Measurements from ENCODE around the gene ARID3C. TPM values are rescaled to one million over a fixed set of nuclear protein-coding genes. Genes with fewer than 3 reads are reported as not detected.

Gene ARID3C
- total and polyA plus RNA-seq, 2 experiments from 2014 or later = 0.49 TPM; not detected in 1

Small RNA genes lying within 50 kb of the gene (small RNA-seq; reads per million reads assigned to genes)
- gene CCL27 (ENCODE audit: low replicate concordance) = not detected

Other genes starting within 250 kb of the ARID3C start
- 6.1 and 7.2 TPM in 2 replicates for gene FAM219A, start 170.5 kb downstream of the ARID3C start, total RNA-seq (2014; rRNA removed; shearing (Covaris generic))
- 3.3 and 3.8 TPM in 2 replicates for gene FAM219A, start 170.5 kb downstream of the ARID3C start, polyA plus RNA-seq (2016; fragmentation: Nextera tagmentation; extraction: Ambion mirVana)
- 0.19 and 1.0 TPM in 2 replicates for gene DNAI1, start 170.3 kb downstream of the ARID3C start, total RNA-seq (2014; rRNA removed; shearing (Covaris generic))
- 0.82 and 1.1 TPM in 2 replicates for gene DNAI1, start 170.3 kb downstream of the ARID3C start, polyA plus RNA-seq (2016; fragmentation: Nextera tagmentation; extraction: Ambion mirVana)
- gene ENHO, start 106.1 kb downstream of the ARID3C start, total RNA-seq (2014; rRNA removed; shearing (Covaris generic)) = 9.2 and 13.8 TPM in 2 replicates
- gene ENHO, start 106.1 kb downstream of the ARID3C start, polyA plus RNA-seq (2016; fragmentation: Nextera tagmentation; extraction: Ambion mirVana) = 17.5 and 19.7 TPM in 2 replicates
- gene CNTFR, start 39.3 kb downstream of the ARID3C start, total RNA-seq (2014; rRNA removed; shearing (Covaris generic)) = 1.1 and 1.9 TPM in 2 replicates
- 0.59 and 0.73 TPM in 2 replicates for gene CNTFR, start 39.3 kb downstream of the ARID3C start, polyA plus RNA-seq (2016; fragmentation: Nextera tagmentation; extraction: Ambion mirVana)
- 19.9 and 25.1 TPM in 2 replicates for gene RPP25L, start 17.0 kb downstream of the ARID3C start, total RNA-seq (2014; rRNA removed; shearing (Covaris generic))
- 16.4 and 18.5 TPM in 2 replicates for gene RPP25L, start 17.0 kb downstream of the ARID3C start, polyA plus RNA-seq (2016; fragmentation: Nextera tagmentation; extraction: Ambion mirVana)
- 12.9 and 20.6 TPM in 2 replicates for gene DCTN3, start 8.6 kb downstream of the ARID3C start, total RNA-seq (2014; rRNA removed; shearing (Covaris generic))
- 17.9 and 23.2 TPM in 2 replicates for gene DCTN3, start 8.6 kb downstream of the ARID3C start, polyA plus RNA-seq (2016; fragmentation: Nextera tagmentation; extraction: Ambion mirVana)
- gene SIGMAR1, start 8.7 kb upstream of the ARID3C start, total RNA-seq (2014; rRNA removed; shearing (Covaris generic)) = 104 and 167 TPM in 2 replicates
- 76.4 and 82.3 TPM in 2 replicates for gene SIGMAR1, start 8.7 kb upstream of the ARID3C start, polyA plus RNA-seq (2016; fragmentation: Nextera tagmentation; extraction: Ambion mirVana)
- gene GALT, start 17.6 kb upstream of the ARID3C start, total RNA-seq (2014; rRNA removed; shearing (Covaris generic)) = 14.5 and 31.5 TPM in 2 replicates
- gene GALT, start 17.6 kb upstream of the ARID3C start, polyA plus RNA-seq (2016; fragmentation: Nextera tagmentation; extraction: Ambion mirVana) = 31.6 and 35.1 TPM in 2 replicates
- gene IL11RA, start 23.1 kb upstream of the ARID3C start, total RNA-seq (2014; rRNA removed; shearing (Covaris generic)) = 4.9 and 5.8 TPM in 2 replicates
- gene IL11RA, start 23.1 kb upstream of the ARID3C start, polyA plus RNA-seq (2016; fragmentation: Nextera tagmentation; extraction: Ambion mirVana) = 3.1 and 4.0 TPM in 2 replicates
- not detected in 2 replicates for gene CCL27, start 33.6 kb upstream of the ARID3C start, total RNA-seq (2014; rRNA removed; shearing (Covaris generic))
- gene CCL27, start 33.6 kb upstream of the ARID3C start, polyA plus RNA-seq (2016; fragmentation: Nextera tagmentation; extraction: Ambion mirVana) = not detected in 2 replicates
- not detected in 2 replicates for gene CCL19, start 62.2 kb upstream of the ARID3C start, total RNA-seq (2014; rRNA removed; shearing (Covaris generic))
- not detected in 2 replicates for gene CCL19, start 62.2 kb upstream of the ARID3C start, polyA plus RNA-seq (2016; fragmentation: Nextera tagmentation; extraction: Ambion mirVana)
- not detected in 2 replicates for gene CCL21, start 81.1 kb upstream of the ARID3C start, total RNA-seq (2014; rRNA removed; shearing (Covaris generic))
- not detected in 2 replicates for gene CCL21, start 81.1 kb upstream of the ARID3C start, polyA plus RNA-seq (2016; fragmentation: Nextera tagmentation; extraction: Ambion mirVana)

Measured in GM23338 (cell line).